HepG2 (cell line): Measurements from ENCODE around the gene ARAP1. TPM values are rescaled to one million over a fixed set of nuclear protein-coding genes. Genes with fewer than 3 reads are reported as not detected.

Experiments used
- ATAC-seq: fragments of 200-7000 bp; cut with Tn5 transposase; 3 replicates; pipeline ENCODE4 v1.9.1; 2020; ENCODE audit warnings: mild to moderate bottlenecking, moderate library complexity
- BruUV-seq: library from RNA; stranded (reverse); fragments of 400-500 nt; replicated peaks from 2 replicates; lab custom pipeline; 2021; lab: Mats Ljungman, UMichigan
- CTCF ChIA-PET: fragments of 300-600 bp; formaldehyde crosslinking; extraction: SDS; loops from one replicate; lab custom pipeline; 2021; ENCODE audit warnings: low total read pairs, inconsistent platforms, low intra/inter-chr PET ratio; lab: Yijun Ruan, JAX
- POLR2A ChIA-PET: fragments of 350-600 bp; sonication (Branson Sonifier 250); formaldehyde crosslinking; loops from one replicate; lab custom pipeline; 2020; ENCODE audit warnings: antibody characterized with exemption, inconsistent platforms; lab: Yijun Ruan, JAX
- DNase-seq: peaks from one replicate; pipeline ENCODE4 v3.0.0-alpha.2; 2015; ENCODE audit warnings: low spot score
- FAIRE-seq: peaks from 3 replicates; lab custom pipeline; 2011; peaks lifted over from hg19 to GRCh38; lab: Jason Lieb, UNC
- H2AFZ ChIP-seq: one replicate; pipeline ENCODE4 v1.6.1; 2011; ENCODE audit warnings: low read length, inconsistent platforms
- H3K27ac ChIP-seq: fragments of 300-600 bp; 3 replicates; pipeline ENCODE4 v1.8.0; 2011; ENCODE audit warnings: mixed run types, mild to moderate bottlenecking, mixed read lengths, low read length, inconsistent platforms; ENCODE audit not compliant: insufficient read depth; ENCODE audit errors: extremely low read length
- H3K27me3 ChIP-seq, 2 experiments: fragments of 200-600 bp in 1 of 2; 2 replicates in 1 of 2; 3 replicates in 1 of 2; pipeline versions ENCODE4 v1.6.0 to v1.8.0; 2011; ENCODE audit warnings: low read length in 2 of 2, mild to moderate bottlenecking in 2 of 2, moderate library complexity in 2 of 2, inconsistent platforms in 1 of 2; ENCODE audit not compliant: insufficient read depth in 2 of 2, control insufficient read depth in 1 of 2
- H3K36me3 ChIP-seq, 2 experiments: fragments of 200-600 bp in 1 of 2; replicated peaks in 1 of 2; 2 replicates in 1 of 2; 3 replicates in 1 of 2; pipeline versions ENCODE4 v1.5.1 to v1.8.0; 2011; ENCODE audit warnings: low read length in 2 of 2, inconsistent platforms in 1 of 2; ENCODE audit not compliant: insufficient read depth in 2 of 2, control insufficient read depth in 1 of 2
- H3K4me1 ChIP-seq: 2 replicates; pipeline ENCODE4 v1.5.1; 2012; ENCODE audit warnings: low read length, inconsistent platforms; ENCODE audit not compliant: insufficient read depth
- H3K4me2 ChIP-seq: 2 replicates; pipeline ENCODE4 v1.6.0; 2011; ENCODE audit warnings: low read depth, low read length, inconsistent platforms
- H3K4me3 ChIP-seq, 3 experiments: fragments of 200-600 bp in 1 of 3; sonication (generic), shearing (Covaris generic) in 1 of 3; replicated peaks in 1 of 3; 2 replicates each; pipeline ENCODE4 v1.5.1; 2011 to 2016; ENCODE audit warnings: low read length in 3 of 3, inconsistent platforms in 2 of 3, low read depth in 2 of 3, mild to moderate bottlenecking in 2 of 3, control low read depth in 1 of 3, mixed read lengths in 1 of 3; ENCODE audit not compliant: insufficient read depth in 1 of 3
- H3K79me2 ChIP-seq: one replicate; pipeline ENCODE4 v1.6.1; 2011; ENCODE audit warnings: low read length, inconsistent platforms; ENCODE audit not compliant: insufficient read depth
- H3K9ac ChIP-seq: 2 replicates; pipeline ENCODE4 v1.6.0; 2011; ENCODE audit warnings: mild to moderate bottlenecking, low read depth, low read length, inconsistent platforms; ENCODE audit not compliant: insufficient read depth
- H3K9me3 ChIP-seq: 2 replicates; pipeline ENCODE4 v1.5.1; 2012; ENCODE audit warnings: mild to moderate bottlenecking, low read length
- H4K20me1 ChIP-seq: 2 replicates; pipeline ENCODE4 v1.6.0; 2011; ENCODE audit warnings: inconsistent platforms, mild to moderate bottlenecking, low read length, moderate library complexity; ENCODE audit not compliant: insufficient read depth
- ARNT2 ChIP-seq: sonication (generic); formaldehyde crosslinking; IDR thresholded peaks from 2 replicates; pipeline ENCODE4 v1.8.0; 2022; ENCODE audit warnings: mild to moderate bottlenecking, low read depth, missing genetic modification reagents, moderate library complexity
- IKZF4 ChIP-seq: sonication (generic); formaldehyde crosslinking; IDR thresholded peaks from 2 replicates; pipeline ENCODE4 v1.5.1; 2020; ENCODE audit warnings: borderline replicate concordance, mild to moderate bottlenecking, low read depth, missing genetic modification reagents; ENCODE audit errors: not compliant biosample characterization
- RAD21 ChIP-seq: fragments of 450-650 bp; formaldehyde crosslinking; IDR thresholded peaks from 2 replicates; pipeline ENCODE4 v1.5.0; 2020; ENCODE audit warnings: mild to moderate bottlenecking
- REPIN1 ChIP-seq: sonication (generic); formaldehyde crosslinking; IDR thresholded peaks from 2 replicates; pipeline ENCODE4 v1.8.0; 2022; ENCODE audit warnings: missing genetic modification reagents, low read depth, mild to moderate bottlenecking, borderline replicate concordance
- SRSF1 ChIP-seq: fragments of 200-400 bp; formaldehyde crosslinking; optimal IDR thresholded peaks from 2 replicates; pipeline ENCODE3; 2017; ENCODE audit warnings: mild to moderate bottlenecking, low read depth, low read length, moderate library complexity
- ZBTB7B ChIP-seq: sonication (generic); formaldehyde crosslinking; IDR thresholded peaks from 2 replicates; pipeline ENCODE4 v1.4.0; 2020; ENCODE audit warnings: missing genetic modification reagents
- ZNF317 ChIP-seq: sonication (generic); formaldehyde crosslinking; IDR thresholded peaks from 2 replicates; pipeline ENCODE4 v1.5.0; 2020; ENCODE audit warnings: mild to moderate bottlenecking, missing genetic modification reagents
- ZNF607 ChIP-seq: sonication (generic); formaldehyde crosslinking; IDR thresholded peaks from 2 replicates; pipeline ENCODE4 v1.5.1; 2020; ENCODE audit warnings: missing genetic modification reagents, mild to moderate bottlenecking, borderline replicate concordance
- ZSCAN22 ChIP-seq: sonication (generic); formaldehyde crosslinking; IDR thresholded peaks from 2 replicates; pipeline ENCODE4 v1.4.0; 2020; ENCODE audit warnings: mild to moderate bottlenecking, missing genetic modification reagents
- WGBS: methylation state at CpG from one replicate; pipeline ENCODE4 v1.1.6; 2017; ENCODE audit warnings: low lambda C conversion rate; 5-methylcytosine and 5-hydroxymethylcytosine counted together
- in situ Hi-C: cut with HindIII; loops from 2 replicates; pipeline ENCODE4 v1.10.0; 2017; ENCODE audit warnings: low pct_unique_long_range_greater_than_20kb; ENCODE audit not compliant: extremely low pct_ligation_motif_present
- intact Hi-C: fragments of 100-400 bp; cut with micrococcal nuclease; formaldehyde crosslinking; loops from one replicate; pipeline ENCODE4 v1.10.0; 2022; ENCODE audit not compliant: unreplicated experiment
- polyA plus RNA-seq, 8 experiments: library from polyadenylated mRNA; depleted of rRNA in 3 of 8; stranded (reverse) in 7 of 8; unstranded in 1 of 8; fragments of >200 nt; fragmentation: Illumina TruSeq in 4 of 8; extraction: Trizol in 4 of 8; gene quantifications; 2 replicates each; pipeline versions ENCODE4 v1.2.1 to v1.2.3, GENCODE V29; 2011 to 2016; ENCODE audit warnings: low read depth in 4 of 8, missing spikeins in 1 of 8, mixed read lengths in 1 of 8; ENCODE audit not compliant: insufficient read depth in 1 of 8
- total RNA-seq, 5 experiments: library from RNA; depleted of rRNA; stranded (reverse); fragments of >200 nt; fragmentation: Illumina TruSeq; extraction: Trizol; gene quantifications; 2 replicates each; pipeline ENCODE4 v1.2.3, GENCODE V29; 2016; ENCODE audit warnings: low read depth in 1 of 5

Gene ARAP1
- total and polyA plus RNA-seq, 2 of the 13 experiments (the other 11 are each of a cell fraction or from before 2014, with no cell fraction given) = 43.2 to 55.5 TPM

DNA sequence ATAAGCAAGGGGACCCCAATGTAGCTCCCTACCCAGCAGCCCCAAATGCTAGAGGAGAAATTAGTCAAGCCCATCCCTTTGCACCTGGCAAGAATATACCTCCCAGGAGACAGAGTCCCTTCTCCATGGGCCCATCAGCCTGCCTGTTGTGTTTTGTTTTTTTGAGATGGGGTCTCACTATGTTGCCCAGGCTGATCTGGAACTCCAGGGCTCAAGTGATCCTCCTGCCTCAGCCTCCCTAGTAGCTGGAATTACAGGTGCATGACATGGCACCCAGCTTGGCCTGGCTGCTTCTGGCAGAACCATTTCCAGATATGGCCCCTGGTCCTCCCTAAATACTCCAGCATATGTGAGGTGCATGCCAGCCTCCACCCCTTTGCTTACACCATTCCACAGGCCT, 100.1 kb downstream of the ARAP1 start (continued):
- no peak for TF ChIP-seq REPIN1 (CRISPR knock-in tag)
- no peak for TF ChIP-seq RAD21 (CRISPR knock-in tag)
- no peak for TF ChIP-seq ZNF607
- TF ChIP-seq SRSF1 = no peak
- TF ChIP-seq ARNT2 (CRISPR knock-in tag) = no peak
- TF ChIP-seq ZNF317 (CRISPR knock-in tag) = no peak

DNA sequence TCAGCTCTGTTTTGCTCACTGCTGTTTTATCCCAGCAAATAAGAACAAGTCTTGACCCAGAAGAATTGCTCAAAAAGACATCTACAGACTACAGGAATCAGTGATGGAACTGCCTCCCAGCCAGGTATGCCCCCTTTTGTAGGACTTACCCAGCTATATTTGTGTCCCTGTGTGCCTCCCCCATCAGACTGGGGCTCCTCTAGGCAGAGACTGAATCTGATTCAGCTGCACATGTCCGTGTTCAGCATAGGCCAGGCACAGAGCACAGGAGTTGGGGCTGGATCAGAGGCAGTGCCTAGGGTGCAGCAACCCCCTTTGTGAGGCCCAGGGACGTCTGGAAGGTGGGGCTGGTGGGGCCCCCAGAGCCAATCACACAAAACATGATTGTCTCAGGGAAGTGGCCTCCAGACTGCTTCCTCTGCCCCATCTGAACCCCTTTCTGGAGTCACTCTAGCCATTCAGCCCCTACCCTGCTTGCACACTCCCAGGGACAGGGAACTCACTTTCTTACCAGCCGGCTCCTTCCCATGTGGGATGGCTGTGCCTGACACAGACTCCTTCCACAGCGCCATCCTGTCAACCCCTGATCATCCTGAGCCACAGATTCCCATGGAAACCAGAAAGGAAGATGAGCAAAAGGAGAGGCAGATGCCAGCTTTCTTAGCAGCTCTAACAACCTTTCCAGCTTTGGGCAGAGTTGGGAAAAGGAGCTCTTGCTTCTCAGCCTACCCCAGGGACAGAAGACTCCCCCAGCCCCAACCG, 102.8 kb downstream of the ARAP1 start:
- Histone ChIP-seq H2AFZ (no peak overlapping the region), H3K9ac (no peak overlapping the region), H3K27me3 (peaks cover 2 to 18% of the 10 kb centered on the region in 2 experiments; a peak in 4 of 5 replicates), H3K9me3 (no peaks in the 10 kb centered on the region), H3K4me1 (no peaks in the 10 kb centered on the region), H3K36me3 (no peaks in the 10 kb centered on the region), H3K4me2 (no peak overlapping the region), H3K4me3 (no peak overlapping the region), H3K79me2 (no peaks in the 10 kb centered on the region), H3K27ac (no peak overlapping the region), H4K20me1 (no peaks in the 10 kb centered on the region)
- no TSS peak for BruUV-seq
- no peak for FAIRE-seq
- CTCF ChIA-PET = no interaction called here
- intact Hi-C loops (no loop called here), in situ Hi-C loops (loop anchor here (5.0 kb wide), 1 partner anchor 167 kb away; no protein-coding TSS in a partner anchor)
- POLR2A ChIA-PET = no interaction called here
- no peak for DNase-seq
- 5% methylated on average over 2 of the region's 5 CpGs for WGBS
- no peak for ATAC-seq
- TF ChIP-seq ZBTB7B (CRISPR knock-in tag) (no peak), ZSCAN22 (CRISPR knock-in tag) (peak; percentile 86), IKZF4 (CRISPR knock-in tag) (no peak)
